ENCODE data around the gene THTPA.
"Not testable (repeated sequence)": the region's sequence is repeated elsewhere in the genome, so short reads cannot be mapped to it uniquely, and the experiment has no call there.

THTPA gene

DNA sequence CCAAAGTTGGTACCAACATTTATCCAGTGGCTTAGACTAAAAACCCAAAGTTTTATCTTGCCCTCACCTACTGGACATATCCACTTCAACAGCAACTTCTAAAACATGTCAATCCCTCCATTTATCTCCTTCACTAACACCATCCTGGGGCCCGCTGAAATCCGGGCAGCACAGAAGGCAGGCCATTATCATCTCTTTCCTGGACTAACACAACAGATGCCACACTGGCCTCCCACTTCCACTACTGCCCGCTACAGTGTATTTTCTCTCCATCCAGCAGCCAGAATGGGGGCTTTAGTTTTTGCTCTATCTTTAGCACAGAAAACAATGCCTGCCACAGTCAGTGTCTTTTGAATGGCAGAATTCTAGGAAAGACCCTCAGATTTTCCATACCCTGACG, 20.1 kb upstream of the THTPA start:
- no peak for DNase-seq

GRCh38 chr14:23536494-23536893, 19.6 kb upstream of the THTPA start:
- no peak for DNase-seq

- not testable (repeated sequence) for DNase-seq
Observed at GRCh38 chr14:23536906-23537305, 19.2 kb upstream of the THTPA start.

DNA sequence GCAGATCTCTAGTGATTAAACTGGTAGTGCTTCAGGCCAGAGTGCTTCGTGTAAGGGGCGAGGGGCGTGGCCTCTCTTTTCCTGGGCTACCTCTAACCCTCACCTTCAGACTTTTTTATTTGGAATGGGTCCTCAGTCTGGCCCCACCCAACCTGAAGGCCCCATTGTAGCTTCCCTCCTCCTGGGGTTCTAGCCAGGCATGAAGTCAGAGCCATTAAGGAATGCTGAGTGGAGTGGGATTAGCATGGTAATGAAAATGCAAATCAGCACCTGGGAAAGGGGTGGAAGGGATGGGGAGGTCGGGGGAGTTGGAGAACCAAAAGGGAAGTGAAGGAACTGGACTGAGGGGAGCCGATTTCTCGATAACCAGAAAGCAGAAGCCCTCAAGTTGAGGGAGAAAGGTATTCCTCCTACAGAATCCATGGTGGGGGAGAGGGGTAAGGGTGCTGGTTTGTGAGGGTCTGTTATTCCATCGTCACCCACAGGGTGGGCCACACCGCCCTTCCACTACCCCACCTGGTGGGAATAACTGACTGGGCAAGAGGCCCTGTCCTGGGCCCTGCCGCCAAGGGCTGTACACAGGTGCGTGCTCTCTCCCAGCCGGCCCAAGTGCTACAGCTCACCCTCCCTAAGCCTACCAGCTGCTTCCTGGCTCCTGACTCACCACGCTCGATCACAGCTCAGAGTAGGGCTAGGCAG, 18.6 kb upstream of the THTPA start:
- DNase-seq = no peak

DNA sequence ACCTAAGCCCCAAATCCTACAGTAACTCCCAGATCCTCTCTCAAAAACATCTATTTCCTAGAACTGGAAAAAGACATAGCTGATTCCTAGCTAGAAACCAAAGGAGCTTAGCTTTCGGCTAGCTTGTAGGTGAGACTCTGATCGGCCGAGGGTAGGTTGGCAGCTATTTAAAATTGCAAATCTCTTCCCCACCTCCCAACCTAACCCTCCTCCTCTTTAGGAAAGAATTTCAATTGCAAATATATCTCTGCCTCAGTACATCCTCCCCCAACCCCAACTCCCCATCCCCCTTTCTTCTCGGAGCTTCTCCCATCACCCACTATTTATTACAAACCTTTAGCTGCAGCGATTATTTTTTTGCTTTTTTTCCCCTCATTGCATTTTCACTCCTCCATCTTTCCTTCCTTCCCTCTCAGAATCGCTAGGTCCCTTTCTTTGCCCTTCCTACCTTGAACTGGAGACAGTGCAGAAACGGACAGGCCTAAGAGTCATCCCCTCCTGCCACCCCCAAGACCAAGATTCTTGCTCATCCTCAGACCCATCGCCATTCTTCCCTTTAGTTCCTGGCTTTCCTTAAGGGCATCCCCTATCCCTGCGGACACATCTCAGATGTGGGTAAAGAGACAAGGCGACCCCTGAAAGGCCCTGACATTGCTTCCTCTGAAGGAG, 17.9 kb upstream of the THTPA start:
- no peak for DNase-seq

DNA sequence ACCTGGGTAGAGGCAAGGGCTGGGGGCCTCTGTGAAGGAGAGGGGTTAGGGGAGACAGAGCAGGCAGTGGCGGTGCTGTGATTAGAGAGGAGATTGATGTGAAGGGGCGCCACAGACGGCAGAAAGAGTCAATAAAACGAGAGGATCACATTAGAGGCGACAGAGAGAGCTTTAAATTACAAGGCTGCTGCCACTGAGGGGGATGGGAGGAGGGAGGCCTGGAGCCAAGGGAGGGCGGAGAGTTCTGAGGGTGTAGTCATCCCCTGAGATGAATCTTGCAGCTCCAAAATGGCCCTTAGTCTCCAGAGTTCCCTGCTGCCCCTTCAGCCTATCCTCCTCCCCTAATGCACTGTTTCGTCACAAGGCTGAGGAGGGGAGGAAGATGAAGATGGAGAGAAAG, 17.3 kb upstream of the THTPA start:
- DNase-seq = peak; percentile 94

DNA sequence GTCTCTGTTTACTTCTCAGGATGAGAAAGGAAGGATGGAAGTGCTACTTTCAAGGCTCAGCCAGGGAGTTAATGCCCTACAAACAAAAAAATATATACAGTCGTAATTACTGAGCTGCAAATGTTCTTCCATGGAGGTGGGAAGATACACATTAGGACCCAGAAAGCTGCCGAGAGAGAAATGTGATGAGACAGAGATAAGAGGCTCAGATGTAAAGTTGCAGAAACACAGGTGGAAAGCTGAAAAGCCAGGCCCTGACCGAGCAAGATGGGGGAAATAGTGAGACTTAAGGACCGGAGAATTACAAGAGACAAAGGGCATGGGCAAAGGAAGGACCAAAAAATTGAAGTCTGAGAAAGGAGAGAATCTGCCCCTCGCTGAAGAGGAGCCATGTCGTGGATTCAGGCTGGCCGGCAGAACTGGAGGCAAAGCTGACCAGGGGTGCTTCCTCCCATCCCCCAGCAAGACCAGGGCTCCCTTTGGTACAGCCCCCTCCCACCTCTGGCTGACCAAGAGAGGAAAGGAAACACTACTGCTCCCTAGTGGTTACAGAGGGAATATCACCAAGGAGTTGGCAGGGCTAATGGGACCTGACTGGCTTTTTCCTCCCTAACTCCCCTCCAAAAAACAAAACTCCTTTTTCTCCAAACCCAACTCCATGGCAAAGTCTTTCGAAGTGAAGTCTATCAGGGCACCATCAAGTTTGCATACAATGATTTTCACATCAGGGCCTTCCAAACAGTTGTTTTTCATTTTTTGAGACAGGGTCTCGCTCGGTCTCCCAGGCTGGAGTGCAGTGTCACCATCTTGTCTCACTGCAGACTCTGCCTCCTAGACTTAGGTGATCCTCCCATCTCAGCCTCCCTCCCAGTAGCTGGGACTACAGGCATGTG, 16.6 kb upstream of the THTPA start:
- peak; percentile 98 for DNase-seq

- no peak for DNase-seq
Observed at GRCh38 chr14:23540141-23540469, 16.0 kb upstream of the THTPA start.

GRCh38 chr14:23542261-23542660, 13.8 kb upstream of the THTPA start:
- DNase-seq = no peak

DNA sequence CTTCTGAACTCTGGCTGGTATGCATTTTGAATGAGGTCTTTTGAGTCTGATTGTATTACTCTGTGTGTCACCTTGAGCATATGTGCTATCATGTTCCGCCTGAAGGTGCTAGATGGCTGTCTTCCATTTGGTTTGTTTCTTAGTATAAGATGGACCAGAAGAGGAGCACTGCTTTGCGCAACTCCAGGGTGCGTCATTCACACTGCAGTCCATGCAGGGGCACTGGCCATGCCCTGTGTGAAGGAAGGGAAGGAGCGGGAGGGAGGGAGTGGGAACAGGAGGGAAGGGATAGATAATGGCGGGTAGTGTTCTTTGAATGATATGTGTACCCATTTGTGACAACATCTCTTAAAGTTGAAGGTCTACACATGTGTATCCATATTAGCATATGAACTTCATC, 12.7 kb upstream of the THTPA start:
- DNase-seq = no peak

- peak; percentile 100 for DNase-seq
Observed at GRCh38 chr14:23544511-23545447, 11.3 kb upstream of the THTPA start.

DNA sequence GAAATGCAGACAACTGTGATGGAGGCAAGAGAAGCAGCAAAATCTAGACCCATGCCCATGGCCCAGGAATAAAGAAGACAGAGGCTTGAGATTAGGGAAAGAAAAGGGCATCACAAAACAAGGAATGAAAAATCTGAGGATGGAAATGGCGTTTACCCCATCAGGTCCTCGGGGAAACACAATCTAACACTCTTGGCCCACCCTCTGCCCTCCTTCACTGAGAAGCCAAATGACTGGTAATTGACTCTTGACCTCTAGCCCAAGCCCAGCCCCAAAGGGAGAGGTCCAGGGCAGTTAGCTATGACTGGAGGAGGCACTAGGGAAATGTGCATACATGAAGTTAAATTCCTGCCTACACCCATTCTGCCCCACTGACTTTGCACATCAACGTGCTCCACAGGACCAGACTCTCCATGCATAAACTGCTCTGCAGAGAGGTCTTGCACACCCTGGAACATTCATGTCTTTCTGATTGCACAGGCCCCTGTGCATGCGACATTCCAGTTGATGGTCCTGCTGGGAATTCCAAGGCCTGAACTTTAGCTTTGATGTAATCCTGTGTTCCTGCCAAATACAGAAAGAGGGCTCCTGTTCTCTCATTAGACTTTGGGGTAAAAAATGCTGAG, 10.2 kb upstream of the THTPA start:
- no peak for DNase-seq

DNA sequence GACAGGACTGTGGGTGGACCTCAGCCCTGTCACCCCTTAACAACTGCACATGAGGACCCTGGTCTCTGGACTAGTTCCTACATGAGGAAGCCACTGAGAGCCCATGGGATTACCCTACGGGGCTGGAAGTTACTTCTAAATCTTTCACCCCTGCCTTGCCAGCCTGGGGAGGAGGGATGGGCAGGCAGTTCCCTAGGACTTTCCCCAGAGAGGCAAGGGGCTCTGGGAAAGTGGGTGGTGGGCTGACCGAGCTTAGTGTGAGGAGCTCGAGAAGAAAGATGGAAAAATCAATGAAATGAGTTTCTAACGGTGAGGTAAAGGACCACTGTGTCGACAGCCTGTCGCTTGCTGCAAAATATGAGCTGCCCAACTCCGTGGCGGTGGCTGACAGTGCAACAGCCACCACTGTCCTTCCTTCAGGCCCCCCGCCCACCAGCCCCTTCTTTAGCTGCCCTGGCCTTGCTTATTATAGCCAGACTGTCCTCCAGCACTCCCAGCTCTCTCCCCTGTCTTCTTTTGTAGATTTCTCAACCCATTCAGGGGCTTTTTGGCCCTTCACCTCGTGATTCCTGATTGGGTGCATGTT, 9.5 kb upstream of the THTPA start:
- DNase-seq = no peak

- peak; percentile 95 for DNase-seq
Observed at GRCh38 chr14:23547924-23548323, 8.1 kb upstream of the THTPA start.

DNA sequence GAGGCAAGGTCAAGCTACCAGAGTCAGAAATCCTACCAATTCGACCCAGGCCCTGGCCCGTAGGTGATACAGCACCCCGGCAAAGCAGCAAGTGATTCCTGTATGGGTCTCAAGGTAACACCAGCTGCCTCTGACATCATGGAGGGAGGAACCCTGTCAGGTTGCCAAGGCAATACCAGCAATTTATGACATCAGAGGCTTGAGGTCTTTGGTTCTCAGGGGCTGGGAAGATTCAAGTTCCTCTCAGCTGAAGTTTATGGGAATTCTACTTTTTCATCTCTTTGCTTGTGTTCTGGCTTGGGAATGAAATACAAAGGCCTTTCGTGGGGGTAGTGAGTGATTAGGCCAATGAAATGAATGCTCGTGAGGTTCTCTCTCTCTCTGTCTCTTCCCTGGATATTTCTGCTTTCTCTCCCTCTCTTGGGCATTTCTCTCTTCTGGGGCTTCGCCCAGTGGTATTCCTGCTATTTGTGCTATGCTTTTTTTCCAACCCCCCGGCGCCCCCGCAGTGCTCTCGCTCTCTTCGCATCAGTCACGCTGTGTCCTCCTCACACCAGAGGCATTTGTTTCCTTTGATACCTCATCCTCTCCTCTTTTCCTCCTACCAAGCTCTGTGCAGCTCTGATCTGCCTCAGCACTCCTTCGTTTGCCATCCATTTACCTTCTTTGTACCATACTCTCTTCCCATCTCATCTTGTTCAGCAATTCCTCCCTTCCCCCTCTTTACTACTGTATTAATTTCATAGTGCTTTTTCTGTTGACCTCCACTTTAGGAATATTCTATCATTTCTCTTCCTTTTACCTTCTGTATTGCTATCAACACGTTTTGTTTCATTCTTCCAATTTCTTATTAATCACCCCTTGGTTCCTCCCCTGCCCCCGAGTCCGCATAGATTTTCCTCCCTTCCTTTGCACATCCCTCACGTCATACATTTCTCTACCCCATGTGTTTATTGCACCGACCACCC, 7.4 kb upstream of the THTPA start:
- DNase-seq = peak; percentile 98

DNA sequence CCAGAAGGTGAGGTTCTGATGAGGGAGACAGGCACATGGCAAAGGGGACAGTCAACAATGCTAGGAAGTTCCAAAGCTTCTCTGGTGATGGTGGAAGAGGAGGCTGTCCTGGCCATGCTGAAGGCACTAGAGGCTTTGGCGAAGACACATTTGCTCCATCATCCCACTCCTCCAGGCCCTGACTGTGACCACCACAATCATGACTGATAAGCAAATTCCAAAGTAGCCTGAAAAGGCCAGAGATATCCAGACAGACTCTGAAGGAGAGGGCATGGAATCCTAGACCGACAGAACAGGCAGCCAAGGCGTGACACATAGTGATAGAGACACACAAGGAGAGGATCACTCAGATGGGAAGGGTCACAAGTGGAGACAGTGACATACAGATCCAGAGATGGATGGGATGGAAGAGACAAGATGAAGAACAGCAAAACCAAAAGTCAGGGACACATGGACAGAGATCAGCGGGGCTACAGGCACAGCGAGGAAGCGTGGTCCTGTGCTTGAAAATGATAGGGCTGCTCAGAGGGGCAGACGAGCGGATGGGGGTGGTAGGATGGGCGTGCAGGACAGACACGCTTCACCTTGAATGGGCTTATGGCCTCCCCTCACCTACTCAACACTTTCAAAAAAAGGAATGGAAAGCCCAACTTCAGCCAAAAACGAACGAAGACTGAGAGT, 5.8 kb upstream of the THTPA start:
- DNase-seq = peak; percentile 70

DNA sequence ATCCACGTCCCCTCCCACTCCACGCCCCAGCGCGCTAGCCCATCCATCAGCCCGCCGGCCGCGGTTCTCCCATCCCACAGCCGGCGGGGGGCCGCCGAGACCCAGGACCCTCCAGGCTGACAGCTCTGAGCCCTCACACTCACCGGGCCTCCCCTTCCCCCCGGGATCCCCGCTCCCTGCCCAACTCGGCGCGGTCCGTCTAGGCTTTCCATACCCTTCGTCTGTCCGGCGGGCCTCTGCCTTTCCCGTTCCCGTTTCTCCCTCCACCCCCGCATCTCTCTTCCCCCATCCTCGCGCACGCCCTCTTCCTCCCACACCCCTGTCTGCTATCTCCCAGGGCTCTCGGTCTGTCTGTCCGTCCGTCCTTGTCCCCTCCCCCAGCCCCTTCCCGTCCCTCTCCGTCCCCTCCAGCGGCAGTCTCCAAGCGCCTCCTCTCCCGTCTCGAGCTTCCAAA, 5.2 kb upstream of the THTPA start:
- peak; percentile 98 for DNase-seq

DNA sequence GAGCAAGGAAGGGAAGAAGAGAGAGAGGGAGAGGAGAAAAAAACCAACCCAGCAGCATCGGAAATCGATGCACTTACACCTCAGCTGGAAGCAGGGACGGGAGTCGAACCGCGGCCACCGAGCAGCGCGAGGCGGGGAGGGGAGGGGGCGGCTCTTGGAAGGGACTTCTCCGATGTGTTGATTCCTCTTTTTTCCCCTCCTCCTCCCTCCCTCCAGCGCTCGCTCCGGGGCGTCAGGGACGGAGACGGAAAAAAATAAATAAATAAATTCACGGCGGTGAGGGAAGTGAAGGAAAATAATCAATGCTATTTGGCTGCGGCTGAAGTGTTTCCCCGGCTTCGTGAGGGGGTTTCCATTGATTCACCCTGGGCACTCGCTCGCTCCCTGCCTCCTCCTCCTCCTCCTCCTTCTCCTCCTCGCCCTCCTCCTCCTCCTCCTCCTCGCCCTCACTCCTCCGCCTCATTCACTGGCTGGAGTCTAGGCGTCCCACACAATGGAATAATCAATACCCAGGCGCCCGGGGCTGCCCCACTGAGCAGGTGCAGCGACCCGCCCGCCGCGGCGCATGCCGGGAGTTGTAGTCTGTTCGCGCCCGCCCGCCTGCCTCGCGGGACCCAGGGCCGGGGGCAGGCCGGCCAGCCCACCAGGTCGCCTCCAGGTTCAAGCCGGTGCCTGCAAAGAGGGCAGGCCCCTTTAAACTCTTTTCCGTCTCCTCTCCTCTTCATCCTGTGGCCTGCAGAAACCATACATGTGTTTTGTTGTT, 4.6 kb upstream of the THTPA start, which contains the start of gene ZFHX2:
Gene ZFHX2, minus strand, starts transcription at position 500 of the 763 bp plus-strand sequence. CDS start 16,440 bp downstream, outside the sequence.
- peak; percentile 100 for DNase-seq

- no peak for DNase-seq
Observed at GRCh38 chr14:23555533-23555881, 564 bp upstream of the THTPA start.

Measured in NCI-H2029 treated with DMSO at 0.1 percent for 48 hours (cell line).